HG03565 (cell line): ENCODE results near the gene USP21.
"Not testable (repeated sequence)": the region's sequence is repeated elsewhere in the genome, so short reads cannot be mapped to it uniquely, and the experiment has no call there.

ENCODE experiments used
- ATAC-seq: cut with Tn5 transposase; IDR thresholded peaks from one replicate; pipeline ENCODE4 v1.9.1; 2021; ENCODE audit warnings: mild to moderate bottlenecking, moderate library complexity; ENCODE audit not compliant: unreplicated experiment

The USP21 gene, protein sequence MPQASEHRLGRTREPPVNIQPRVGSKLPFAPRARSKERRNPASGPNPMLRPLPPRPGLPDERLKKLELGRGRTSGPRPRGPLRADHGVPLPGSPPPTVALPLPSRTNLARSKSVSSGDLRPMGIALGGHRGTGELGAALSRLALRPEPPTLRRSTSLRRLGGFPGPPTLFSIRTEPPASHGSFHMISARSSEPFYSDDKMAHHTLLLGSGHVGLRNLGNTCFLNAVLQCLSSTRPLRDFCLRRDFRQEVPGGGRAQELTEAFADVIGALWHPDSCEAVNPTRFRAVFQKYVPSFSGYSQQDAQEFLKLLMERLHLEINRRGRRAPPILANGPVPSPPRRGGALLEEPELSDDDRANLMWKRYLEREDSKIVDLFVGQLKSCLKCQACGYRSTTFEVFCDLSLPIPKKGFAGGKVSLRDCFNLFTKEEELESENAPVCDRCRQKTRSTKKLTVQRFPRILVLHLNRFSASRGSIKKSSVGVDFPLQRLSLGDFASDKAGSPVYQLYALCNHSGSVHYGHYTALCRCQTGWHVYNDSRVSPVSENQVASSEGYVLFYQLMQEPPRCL

DNA sequence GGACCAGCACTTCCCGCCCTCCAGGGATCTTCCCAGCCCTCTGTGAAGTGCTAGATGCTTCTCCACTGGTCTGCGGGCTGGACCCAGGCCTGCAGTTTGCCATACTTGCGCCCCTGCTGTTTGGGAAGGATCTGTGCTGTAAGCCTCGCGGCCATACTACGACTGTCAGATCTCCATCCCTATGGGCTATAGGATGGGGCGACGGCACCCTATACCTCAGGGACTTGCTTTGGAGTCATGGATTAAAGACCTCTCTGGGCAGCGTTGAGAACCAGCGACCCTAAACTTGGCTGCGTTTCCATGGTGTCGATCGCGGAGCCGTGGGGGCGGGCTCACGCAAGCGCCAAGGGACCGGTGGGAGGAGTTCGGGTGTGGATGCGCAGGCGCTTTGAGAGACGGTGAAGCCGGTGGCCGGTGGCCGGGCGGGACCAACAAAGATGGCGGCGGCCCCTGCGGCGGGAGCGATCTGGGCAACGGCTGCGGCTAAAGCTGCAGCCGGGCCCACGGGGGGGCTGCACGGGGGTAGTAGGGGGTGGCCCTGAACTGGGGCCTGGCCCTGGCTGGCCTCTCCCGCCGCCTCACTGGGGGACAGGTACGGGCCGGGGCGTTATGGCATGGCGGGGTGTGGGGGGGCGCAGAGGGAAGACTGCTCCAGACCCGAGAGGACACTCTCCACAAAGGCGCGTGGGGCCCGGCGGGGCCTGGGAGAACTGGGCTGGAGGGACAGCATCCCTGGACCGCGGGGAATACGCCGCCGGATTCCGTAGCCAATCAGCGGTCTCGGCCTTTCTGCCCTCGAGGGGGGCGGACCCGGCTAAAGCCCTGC is at the start of gene USP21:
TSS of gene USP21 (plus strand) at position 414 of the 826 bp plus-strand sequence. CDS start 1,141 bp downstream, outside the sequence.
- ATAC-seq = peak; percentile 71

DNA sequence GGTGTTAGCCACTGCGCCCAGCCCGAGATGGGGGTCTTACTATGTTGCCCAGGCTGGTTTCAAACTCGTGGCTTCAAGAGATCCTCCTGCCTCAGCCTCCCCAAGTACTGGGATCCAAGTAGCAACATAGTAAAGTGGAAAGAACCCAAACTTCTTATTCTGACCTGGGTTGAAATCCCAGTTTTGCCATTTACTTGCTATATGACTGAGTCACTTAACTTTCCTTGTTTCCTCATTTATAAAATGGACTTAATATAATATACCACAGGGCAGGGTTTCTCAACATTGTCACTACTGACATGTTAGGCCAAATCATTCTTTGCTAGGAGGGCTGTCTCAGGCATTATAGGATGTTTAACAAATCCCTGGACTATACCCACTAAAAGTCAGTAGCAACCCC is 48.2 kb upstream of the USP21 start:
- no peak for ATAC-seq

DNA sequence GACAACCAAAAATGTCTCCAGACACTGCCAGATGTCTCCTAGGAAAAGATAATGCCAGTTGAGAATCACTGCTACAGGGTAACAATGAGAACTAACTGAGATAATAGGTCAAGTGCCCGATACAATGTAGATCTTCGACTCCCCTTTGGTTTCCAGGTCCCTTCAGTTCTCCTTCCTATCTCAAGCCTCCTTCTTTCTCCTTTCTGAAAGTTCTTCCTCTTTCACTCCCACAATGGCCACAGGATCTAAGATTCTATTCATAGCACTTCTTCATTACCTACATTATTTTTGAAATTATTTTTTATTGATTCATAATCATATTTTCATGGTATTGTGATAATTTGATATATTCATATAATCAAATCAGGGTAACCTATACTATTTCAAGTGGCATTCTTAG is 47.8 kb upstream of the USP21 start:
- ATAC-seq = no peak

DNA sequence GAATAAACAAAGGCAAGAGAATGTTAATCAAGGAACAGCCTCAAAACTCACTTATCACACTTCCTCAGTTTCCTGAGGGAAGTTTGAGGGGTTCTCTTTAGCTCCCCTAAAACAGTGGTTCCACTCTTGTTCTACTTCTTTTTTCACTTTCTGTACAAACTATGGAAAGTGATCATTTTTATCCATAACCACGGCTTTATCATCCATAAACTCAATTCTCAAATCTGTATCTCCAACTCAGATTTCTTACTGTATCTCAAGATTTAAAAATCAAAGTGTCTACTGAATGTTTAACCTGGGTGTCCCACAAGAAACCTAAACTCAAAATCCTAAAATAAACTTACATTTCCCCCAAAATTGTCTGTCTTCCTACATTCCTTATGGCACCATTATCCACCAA is 45.4 kb upstream of the USP21 start:
- ATAC-seq = no peak

DNA sequence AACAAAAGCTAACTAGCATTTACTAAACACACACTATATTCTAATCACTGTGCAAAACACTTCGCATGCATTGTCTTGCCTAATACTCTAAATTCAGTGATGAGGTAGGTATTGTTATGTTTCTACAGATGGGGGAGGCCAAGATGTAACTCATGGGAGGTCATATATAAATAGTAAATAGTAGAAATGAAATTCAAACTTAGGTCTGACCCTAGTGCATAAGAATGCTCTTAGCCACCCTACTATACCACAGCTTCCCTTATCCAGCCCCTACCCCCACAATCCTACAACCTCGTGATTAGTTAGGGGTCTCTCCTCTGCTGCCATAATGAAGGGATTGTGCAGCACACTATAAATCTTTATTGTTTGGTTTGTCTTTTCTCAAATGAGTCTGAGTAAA is 44.7 kb upstream of the USP21 start:
- no peak for ATAC-seq

DNA sequence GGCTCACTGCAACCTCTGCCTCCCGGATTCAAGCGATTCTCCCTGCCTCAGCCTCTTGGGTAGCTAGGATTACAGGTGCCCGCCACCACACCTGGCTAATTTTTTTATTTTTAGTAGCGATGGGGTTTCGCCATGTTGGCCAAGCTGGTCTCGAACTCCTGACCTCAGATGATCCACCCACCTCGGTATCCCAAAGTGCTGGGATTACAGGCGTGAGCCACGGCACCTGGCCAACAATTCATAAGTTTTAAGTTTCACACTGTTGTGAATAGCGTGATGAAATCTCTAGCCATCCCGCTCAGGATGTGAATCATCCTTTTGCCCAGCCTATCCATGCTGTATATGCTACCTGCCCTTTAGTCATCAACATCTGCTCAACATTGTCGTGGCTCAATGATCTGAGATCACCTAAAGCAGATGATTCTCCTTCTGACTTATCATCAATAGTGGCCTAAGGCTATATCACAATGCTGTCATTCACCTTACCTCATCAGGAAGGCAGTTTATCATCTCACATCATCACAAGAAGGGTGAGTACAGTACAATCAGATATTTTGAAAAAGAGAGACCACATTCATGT is 44.1 kb upstream of the USP21 start:
- ATAC-seq = no peak

DNA sequence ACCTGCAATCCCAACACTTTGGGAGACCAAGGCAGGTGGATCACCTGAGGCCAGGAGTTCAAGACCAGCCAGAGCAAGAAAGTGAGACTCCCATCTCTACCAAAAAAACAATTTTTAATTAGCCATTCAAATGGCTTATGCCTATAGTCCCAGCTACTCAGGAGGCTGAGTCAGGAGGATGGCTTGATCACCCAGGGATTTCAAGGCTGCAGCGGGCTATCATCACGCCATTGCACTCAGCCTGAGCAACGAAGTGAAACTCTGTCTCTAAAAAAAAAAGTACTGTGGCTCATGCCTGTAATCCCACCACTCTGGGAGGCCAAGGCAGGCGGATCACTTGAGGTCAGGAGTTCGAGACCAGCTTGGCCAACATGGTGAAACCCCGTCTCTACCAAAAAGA is 43.3 kb upstream of the USP21 start:
- not testable (repeated sequence) for ATAC-seq

DNA sequence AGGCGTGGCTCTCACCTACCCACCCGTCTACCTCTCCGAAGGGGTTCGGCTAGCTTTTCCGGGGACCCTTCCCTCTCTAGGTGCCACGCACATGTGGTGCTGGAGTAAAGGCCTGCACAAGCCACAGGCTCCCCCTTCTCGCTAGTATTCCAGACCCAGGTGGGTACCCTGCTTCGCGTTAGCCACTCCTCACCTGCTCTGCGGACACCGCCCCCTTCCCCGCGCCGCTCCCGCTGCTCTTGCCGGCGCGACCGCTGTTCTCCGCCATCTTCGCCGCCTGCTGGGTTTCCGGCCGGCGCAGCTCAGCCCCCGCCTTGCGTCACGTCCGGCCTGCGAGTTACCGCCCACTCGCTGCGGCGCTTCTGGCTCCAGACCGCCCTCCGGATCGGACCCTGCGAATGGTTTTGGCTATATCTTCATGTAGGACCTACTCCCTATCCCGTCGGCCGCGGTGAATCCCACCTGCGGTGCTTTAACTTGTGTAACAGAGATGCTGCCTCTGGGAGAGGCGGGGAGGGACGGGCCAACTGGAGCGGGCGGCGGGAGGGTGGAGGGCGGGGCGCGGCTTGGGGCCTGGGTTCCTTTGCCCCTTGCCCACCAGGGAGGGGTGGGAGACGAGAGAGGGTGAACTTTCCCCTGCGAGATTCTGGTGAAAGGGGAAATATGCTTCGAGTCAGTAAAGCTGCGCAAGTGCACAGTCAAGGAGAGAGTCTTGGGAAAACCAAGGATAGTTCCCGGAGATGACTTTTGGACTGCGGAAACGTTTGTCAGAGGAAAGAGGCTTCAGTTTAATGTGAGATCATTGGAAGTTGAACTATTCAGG is 41.3 kb upstream of the USP21 start, which contains the start of the genes NIT1 and PFDN2:
TSS of gene NIT1 (plus strand) at position 347 of the 823 bp plus-strand sequence. CDS start at position 419, 72 bp downstream.
TSS of gene PFDN2 (minus strand) at position 279 of the 823 bp plus-strand sequence. CDS start at position 268, 11 bp downstream.
- peak; percentile 68 for ATAC-seq

DNA sequence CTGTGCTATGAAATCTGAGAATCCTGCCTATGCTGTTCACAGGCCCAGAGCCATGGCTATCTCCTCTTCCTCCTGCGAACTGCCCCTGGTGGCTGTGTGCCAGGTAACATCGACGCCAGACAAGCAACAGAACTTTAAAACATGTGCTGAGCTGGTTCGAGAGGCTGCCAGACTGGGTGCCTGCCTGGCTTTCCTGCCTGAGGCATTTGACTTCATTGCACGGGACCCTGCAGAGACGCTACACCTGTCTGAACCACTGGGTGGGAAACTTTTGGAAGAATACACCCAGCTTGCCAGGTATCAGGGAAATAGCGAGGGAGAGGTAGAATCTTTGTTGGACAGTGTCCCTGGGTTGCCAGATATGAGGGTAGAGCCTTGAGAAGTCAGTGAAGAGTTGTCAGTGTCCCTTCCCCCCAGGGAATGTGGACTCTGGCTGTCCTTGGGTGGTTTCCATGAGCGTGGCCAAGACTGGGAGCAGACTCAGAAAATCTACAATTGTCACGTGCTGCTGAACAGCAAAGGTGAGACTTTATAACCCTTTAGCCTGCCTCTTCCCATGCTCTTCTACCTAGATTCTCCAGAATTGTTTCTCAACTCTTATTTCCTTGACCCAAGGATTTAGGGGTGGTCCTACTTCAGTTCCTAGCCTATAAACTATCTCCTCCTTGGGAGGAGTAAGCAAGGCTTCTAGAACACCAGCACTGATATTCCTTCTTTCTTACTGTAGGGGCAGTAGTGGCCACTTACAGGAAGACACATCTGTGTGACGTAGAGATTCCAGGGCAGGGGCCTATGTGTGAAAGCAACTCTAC is 40.0 kb upstream of the USP21 start:
- ATAC-seq = no peak

DNA sequence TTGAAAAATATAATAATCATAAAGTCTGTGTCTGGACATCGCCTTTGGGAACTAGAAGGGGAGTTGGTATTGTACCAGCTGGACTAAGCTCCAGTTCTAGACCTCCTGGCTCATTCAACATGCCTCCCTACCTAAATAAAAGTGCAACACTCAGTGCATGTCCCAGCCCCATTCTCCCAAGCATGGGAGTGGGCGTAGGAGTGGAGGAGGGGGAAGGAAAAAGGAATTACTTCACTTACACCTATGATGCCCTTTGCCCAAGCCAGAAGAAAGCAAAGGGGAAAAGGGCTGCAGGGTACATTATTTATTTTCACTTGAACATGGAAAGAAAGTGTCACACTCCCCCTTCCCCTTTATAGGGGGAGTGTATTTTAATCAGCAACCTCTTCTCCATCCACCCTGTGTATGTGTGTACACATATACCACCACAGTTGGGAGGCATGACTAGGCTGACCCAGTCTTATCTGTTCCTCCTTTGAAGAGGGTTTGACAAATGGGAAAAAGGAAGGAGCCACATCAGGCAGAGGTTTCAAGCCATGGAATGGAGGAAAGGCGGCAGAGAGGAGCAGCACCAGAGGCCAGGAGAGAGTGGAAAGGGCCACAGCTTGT is 38.2 kb upstream of the USP21 start:
- no peak for ATAC-seq

DNA sequence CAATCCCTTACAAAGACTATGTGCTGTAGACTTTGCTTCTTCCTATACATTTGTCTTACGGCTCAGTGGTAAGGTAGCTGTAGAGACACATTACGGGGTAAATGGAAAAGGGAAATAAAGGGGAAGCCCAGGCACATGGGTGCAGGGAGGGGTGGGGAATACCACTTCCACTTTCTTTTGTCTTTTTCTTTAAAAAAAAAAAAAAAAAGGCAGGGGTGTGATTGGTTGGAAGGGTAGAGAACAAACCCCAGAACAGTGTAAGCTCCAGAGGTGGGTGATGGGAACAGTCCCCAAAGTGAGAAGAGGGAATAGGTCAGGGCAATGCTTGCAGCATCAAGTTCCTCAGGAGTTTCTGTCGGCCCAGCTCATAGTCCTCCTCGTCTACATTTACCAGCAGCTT is 37.5 kb upstream of the USP21 start:
- ATAC-seq = no peak

DNA sequence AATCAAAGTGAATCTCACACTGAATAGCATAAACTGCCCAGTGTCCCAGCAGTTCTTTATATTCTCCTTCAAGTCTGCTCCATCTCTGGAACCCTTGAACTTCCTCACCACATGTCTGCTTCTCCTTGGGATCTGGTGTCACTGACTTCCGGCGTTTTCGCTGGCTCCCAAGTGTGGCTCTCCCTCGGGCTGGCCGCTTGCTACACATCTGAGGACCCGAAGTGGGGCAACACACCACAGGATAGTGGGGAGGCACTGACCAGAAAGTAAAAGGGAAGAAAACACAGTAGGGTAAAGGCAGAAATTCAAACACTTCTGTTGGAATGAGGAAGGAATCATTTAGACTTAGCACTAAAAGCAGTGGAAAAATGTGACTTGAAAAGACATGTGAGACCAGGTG is 36.3 kb upstream of the USP21 start:
- ATAC-seq = no peak

DNA sequence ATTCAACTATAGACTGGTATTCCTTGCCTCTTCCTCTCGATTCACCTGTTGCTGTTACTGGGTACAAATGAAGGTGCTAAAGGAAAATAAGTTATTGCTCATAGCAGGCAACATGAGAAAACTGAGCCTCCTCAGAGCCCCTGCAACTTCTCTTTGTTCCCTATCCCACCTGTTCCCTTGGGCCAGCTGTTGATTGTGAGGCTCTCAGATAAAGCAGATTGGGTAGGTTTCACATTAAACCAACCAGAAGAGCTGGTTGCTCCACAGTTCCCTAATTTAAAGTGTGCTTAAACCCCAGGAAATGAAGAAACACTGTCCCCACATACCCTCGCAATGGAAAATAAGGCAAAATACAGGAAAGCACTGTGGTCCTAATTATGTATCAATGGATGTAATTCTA is 31.7 kb upstream of the USP21 start:
- no peak for ATAC-seq

DNA sequence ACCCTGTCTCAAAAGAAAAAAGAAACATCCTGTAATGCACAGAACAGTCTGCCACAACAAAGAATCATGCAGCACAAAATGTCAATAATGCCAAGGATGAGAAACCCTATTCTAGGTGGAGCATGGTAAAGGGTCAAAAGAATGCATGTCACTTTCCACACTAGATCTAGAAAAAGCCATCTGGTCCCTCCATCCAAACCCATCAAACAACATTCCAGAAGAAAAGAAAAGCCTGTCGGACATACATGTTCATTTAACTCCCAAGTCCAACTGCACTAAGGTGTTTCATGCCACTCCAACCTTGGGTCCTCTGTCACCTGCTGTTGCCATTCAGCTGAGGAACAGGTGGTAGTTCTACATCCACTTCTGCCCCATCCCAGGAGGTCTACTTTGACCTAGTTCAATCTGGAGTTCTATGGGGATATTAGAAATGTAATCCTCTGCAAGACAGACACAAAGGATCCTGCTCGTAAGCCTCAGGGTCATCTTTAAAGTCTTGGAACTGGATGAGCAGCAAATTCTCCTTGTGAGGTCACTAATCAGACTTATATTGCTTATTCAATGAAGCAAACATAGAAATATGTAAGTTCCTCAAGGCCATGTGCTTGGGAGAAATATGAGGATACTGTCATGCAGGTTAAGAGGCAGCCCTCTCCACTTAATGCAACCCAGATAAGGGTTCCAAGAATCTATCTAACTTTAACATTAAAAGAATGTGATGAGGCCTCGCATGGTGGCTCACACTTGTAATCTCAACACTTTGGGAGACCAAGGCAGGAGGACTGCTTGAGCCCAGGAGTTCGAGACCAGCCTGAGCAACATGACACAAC is 30.5 kb upstream of the USP21 start:
- ATAC-seq = no peak

DNA sequence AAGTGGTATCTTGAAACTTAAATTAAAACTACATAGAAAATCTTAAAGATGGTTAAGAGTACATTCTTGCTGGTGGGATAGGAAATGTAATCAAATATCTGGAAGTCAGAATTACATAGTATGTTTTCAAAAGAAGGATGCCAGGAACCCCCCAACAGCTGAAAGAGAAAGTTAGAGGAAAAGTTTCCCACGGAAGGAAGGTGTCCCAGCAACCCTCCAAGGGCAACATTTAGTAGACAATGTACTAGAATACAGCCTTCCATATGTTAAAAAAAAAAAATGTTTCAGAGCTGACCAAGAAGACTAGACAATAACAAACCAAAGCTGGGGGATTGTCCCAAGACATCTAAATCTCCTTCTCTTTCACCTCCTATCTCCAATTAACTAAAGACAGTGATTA is 29.0 kb upstream of the USP21 start:
- no peak for ATAC-seq

DNA sequence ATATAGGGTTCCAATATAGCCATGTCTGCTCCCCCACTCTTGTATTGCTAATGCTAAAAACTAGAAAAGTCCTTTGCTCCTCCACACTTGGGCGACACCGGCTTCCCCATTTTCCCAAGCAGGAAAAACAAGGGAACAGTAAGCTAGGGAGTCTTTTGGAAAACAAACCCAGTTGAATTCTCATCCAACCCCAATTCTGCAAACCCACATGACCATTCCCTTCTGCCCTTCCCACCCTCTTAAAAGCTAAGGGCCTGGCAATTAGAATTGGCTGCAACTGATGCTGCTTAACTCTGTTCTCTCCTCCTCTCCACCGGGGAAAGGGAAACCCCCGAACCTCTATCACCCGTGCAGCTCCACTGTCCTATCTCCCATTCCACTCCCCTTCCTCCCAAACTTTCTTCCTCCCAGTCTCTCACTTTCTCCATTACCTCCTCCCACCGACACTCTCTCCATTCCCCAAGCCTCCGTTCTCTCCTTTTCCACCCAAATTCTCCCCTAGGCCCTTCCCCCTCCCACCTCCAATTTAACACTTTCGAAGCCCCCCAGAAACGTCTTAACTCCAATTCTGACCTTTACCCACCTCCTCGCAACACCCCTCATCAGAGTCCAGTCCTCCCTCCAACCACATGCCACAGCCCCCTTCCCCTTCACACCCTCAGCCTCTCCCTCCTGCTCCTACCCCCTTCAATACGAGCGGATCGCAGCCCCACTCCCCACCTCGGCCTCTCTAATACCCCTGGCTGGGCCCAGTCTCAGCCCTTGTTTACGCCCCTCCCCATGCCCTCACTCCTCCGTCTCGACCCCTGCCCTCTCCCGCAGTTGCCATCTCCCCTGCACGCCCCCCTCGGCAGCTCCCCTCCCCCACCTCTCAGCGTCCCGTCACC is 27.5 kb upstream of the USP21 start:
- no peak for ATAC-seq
